Endodermal cell (in vitro differentiated cells): ENCODE data around the gene ATRN. TPM values are rescaled to one million over a fixed set of nuclear protein-coding genes. Genes with fewer than 3 reads are reported as not detected.
A peak's percentile ranks its signal among the peaks of the same experiment; 100 is the strongest.

ENCODE experiments used
- DNase-seq: peaks from one replicate; pipeline ENCODE4 v3.0.0-alpha.2; 2017
- H3K27ac ChIP-seq: 2 replicates; pipeline ENCODE4 v1.5.1; 2013; ENCODE audit warnings: mild to moderate bottlenecking, low read depth, low read length, moderate library complexity
- H3K27me3 ChIP-seq: 2 replicates; pipeline ENCODE4 v1.6.1; 2013; ENCODE audit warnings: mild to moderate bottlenecking, low read length, moderate library complexity; ENCODE audit not compliant: insufficient read depth, control insufficient read depth, poor library complexity, severe bottlenecking
- H3K36me3 ChIP-seq: 2 replicates; pipeline ENCODE4 v1.7.0; 2013; ENCODE audit warnings: mild to moderate bottlenecking, low read length, moderate library complexity; ENCODE audit not compliant: control insufficient read depth, insufficient read depth
- H3K4me1 ChIP-seq: one replicate; pipeline ENCODE4 v1.7.0; 2013; ENCODE audit warnings: low read length; ENCODE audit not compliant: control insufficient read depth, insufficient read depth
- H3K4me3 ChIP-seq: 2 replicates; pipeline ENCODE4 v1.5.1; 2013; ENCODE audit warnings: mild to moderate bottlenecking, low read length, moderate library complexity
- H3K9ac ChIP-seq: 2 replicates; pipeline ENCODE4 v1.6.1; 2013; ENCODE audit warnings: mild to moderate bottlenecking, low read length, moderate library complexity; ENCODE audit not compliant: poor library complexity, severe bottlenecking; ENCODE audit errors: extremely low read depth
- H3K9me3 ChIP-seq: 2 replicates; pipeline ENCODE4 v1.6.1; 2013; ENCODE audit warnings: mild to moderate bottlenecking, low read length, moderate library complexity; ENCODE audit not compliant: control insufficient read depth
- H3K27ac Mint-ChIP-seq: 2 replicates; pipeline ENCODE4 v1.8.0; 2020; ENCODE audit warnings: mixed read lengths
- H3K27me3 Mint-ChIP-seq: 2 replicates; pipeline ENCODE4 v1.8.0; 2021; ENCODE audit warnings: mild to moderate bottlenecking, mixed read lengths; ENCODE audit not compliant: insufficient read depth
- H3K36me3 Mint-ChIP-seq: 2 replicates; pipeline ENCODE4 v1.8.0; 2020; ENCODE audit warnings: low read depth, mixed read lengths
- H3K4me1 Mint-ChIP-seq: 2 replicates; pipeline ENCODE4 v1.8.0; 2020; ENCODE audit warnings: mixed read lengths
- H3K4me3 Mint-ChIP-seq: 2 replicates; pipeline ENCODE4 v1.8.0; 2020; ENCODE audit warnings: mild to moderate bottlenecking, moderate library complexity, mixed read lengths
- H3K9me3 Mint-ChIP-seq: 2 replicates; pipeline ENCODE4 v1.8.0; 2020; ENCODE audit warnings: mild to moderate bottlenecking, mixed read lengths
- CTCF ChIP-seq: fragments of 200-600 bp; sonication (generic); conservative IDR thresholded peaks from 2 replicates; pipeline ENCODE4 v1.5.0; 2021; ENCODE audit warnings: antibody characterized with exemption, mild to moderate bottlenecking
- WGBS, 2 experiments: methylation state at CpG; one replicate each; pipeline versions ENCODE4 v1.1.5 to v1.1.7; 2013; ENCODE audit warnings: missing lambda C conversion rate in 2 of 2, mixed read lengths in 1 of 2; ENCODE audit not compliant: insufficient coverage in 1 of 2, insufficient read length in 1 of 2; 5-methylcytosine and 5-hydroxymethylcytosine counted together
- total RNA-seq, 2 donors: library from RNA; stranded (reverse); fragmentation: NEBNext Ultra II Directional in 1 of 2; extraction: Animal tissue kit (Norgen Biotek cat#: 25700) in 1 of 2; gene quantifications; 2 replicates in 1 of 2; 3 replicates in 1 of 2; pipeline ENCODE4 v1.2.1, GENCODE V29; 2021

ATRN gene
- total RNA-seq, 2 donors from 2014 or later, result 27.4 to 31.2 TPM

GRCh38 chr20:3630429-3630828 lies 159.6 kb downstream of the ATRN start:
- no peaks in the 10 kb centered on the region for H3K9me3 Mint-ChIP-seq
- H3K9me3 ChIP-seq, result no peaks in the 10 kb centered on the region
- H3K36me3 ChIP-seq, result no peaks in the 10 kb centered on the region
- H3K27ac Mint-ChIP-seq, result no peak overlapping the region
- no peaks in the 10 kb centered on the region for H3K27me3 ChIP-seq
- H3K4me3 Mint-ChIP-seq, result no peak overlapping the region
- no peaks in the 10 kb centered on the region for H3K27me3 Mint-ChIP-seq
- H3K36me3 Mint-ChIP-seq, result peaks cover 16% of the 10 kb centered on the region
- H3K9ac ChIP-seq, result no peak overlapping the region
- 96 to 100% methylated on average over 5 to 8 of the region's 8 CpGs for WGBS, 2 experiments
- peaks cover 14% of the 10 kb centered on the region for H3K4me1 Mint-ChIP-seq
- no peaks in the 10 kb centered on the region for H3K4me1 ChIP-seq
- no peak for DNase-seq
- no peak for TF ChIP-seq CTCF
- no peak overlapping the region for H3K27ac ChIP-seq
- H3K4me3 ChIP-seq, result no peak overlapping the region

GRCh38 chr20:3631534-3631933 lies 160.7 kb downstream of the ATRN start:
- Mint-ChIP-seq H3K36me3 (peaks cover 16% of the 10 kb centered on the region), H3K4me3 (no peak overlapping the region), H3K9me3 (no peaks in the 10 kb centered on the region), H3K27ac (no peak overlapping the region), H3K27me3 (no peaks in the 10 kb centered on the region), H3K4me1 (peaks cover 21% of the 10 kb centered on the region)
- Histone ChIP-seq H3K27me3 (no peaks in the 10 kb centered on the region), H3K27ac (no peak overlapping the region), H3K9ac (no peak overlapping the region), H3K9me3 (no peaks in the 10 kb centered on the region), H3K36me3 (no peaks in the 10 kb centered on the region), H3K4me1 (no peaks in the 10 kb centered on the region), H3K4me3 (no peak overlapping the region)
- 94 to 96% methylated on average over 3 to 5 of the region's 5 CpGs for WGBS, 2 experiments
- no peak for DNase-seq
- TF ChIP-seq CTCF, result no peak

GRCh38 chr20:3632311-3633004 lies 161.6 kb downstream of the ATRN start:
- H3K4me3 ChIP-seq, result no peak overlapping the region
- no peaks in the 10 kb centered on the region for H3K36me3 ChIP-seq
- TF ChIP-seq CTCF, result peak; percentile 43
- peak overlapping the region; percentile 4 for H3K27ac Mint-ChIP-seq
- WGBS, 2 experiments, result 82 to 91% methylated on average over 6 to 7 of the region's 7 CpGs
- H3K27ac ChIP-seq, result no peak overlapping the region
- H3K27me3 ChIP-seq, result no peaks in the 10 kb centered on the region
- no peak for DNase-seq
- H3K36me3 Mint-ChIP-seq, result peaks cover 11% of the 10 kb centered on the region
- no peaks in the 10 kb centered on the region for H3K9me3 Mint-ChIP-seq
- no peak overlapping the region for H3K4me3 Mint-ChIP-seq
- no peaks in the 10 kb centered on the region for H3K27me3 Mint-ChIP-seq
- H3K4me1 ChIP-seq, result no peaks in the 10 kb centered on the region
- no peaks in the 10 kb centered on the region for H3K9me3 ChIP-seq
- H3K9ac ChIP-seq, result no peak overlapping the region
- peaks cover 21% of the 10 kb centered on the region for H3K4me1 Mint-ChIP-seq
